Endothelial cell of umbilical vein (primary cell): ENCODE results near the gene TNPO2.

ENCODE experiments used
- CTCF ChIP-seq, 2 donors: IDR thresholded peaks; 1 replicate in 1 of 2; 2 replicates in 1 of 2; pipeline ENCODE4 v1.5.1; 2011; ENCODE audit warnings: low read length in 2 of 2, mild to moderate bottlenecking in 2 of 2, moderate library complexity in 2 of 2, control low read depth in 1 of 2, inconsistent platforms in 1 of 2, low read depth in 1 of 2; ENCODE audit not compliant: insufficient read depth in 1 of 2; ENCODE audit errors: extremely low read depth in 1 of 2
- EZH2 ChIP-seq: IDR thresholded peaks from 2 replicates; pipeline ENCODE4 v1.6.1; 2012; ENCODE audit warnings: borderline replicate concordance, low read depth, mild to moderate bottlenecking, moderate library complexity, low read length, inconsistent platforms; ENCODE audit not compliant: severe bottlenecking
- JUN ChIP-seq: IDR thresholded peaks from 2 replicates; pipeline ENCODE4 v1.6.1; 2011; ENCODE audit warnings: borderline replicate concordance, low read depth; ENCODE audit not compliant: insufficient read length, insufficient read depth
- MAX ChIP-seq: IDR thresholded peaks from 2 replicates; pipeline ENCODE4 v1.6.1; 2011; ENCODE audit not compliant: insufficient read depth, insufficient read length
- POLR2A ChIP-seq: IDR thresholded peaks from 2 replicates; pipeline ENCODE4 v1.6.1; 2012; ENCODE audit warnings: low read depth, mild to moderate bottlenecking, control low read depth, low read length

- TF ChIP-seq CTCF (IDR thresholded peaks at IDR 0.05; ENCODE audit: extremely low read depth in 1 of 2, insufficient read depth in 1 of 2, low read depth in 1 of 2, low read length in 2 of 2), result no peak
- TF ChIP-seq EZH2, result no peak
- TF ChIP-seq POLR2A, result peak; percentile 42
- TF ChIP-seq MAX, result no peak
- TF ChIP-seq JUN, result no peak
Observed at GRCh38 chr19:12669270-12670158, 54.2 kb downstream of the TNPO2 start.
